Activated CD8-positive, alpha-beta memory T cell treated with anti-CD3 and anti-CD28 coated beads for 24 hours (primary cell): ENCODE data around the gene SEMA4B.

ENCODE experiments used
- DNase-seq: peaks from one replicate; pipeline ENCODE4 v3.0.0-alpha.2; 2020

Gene SEMA4B

GRCh38 chr15:90207252-90207651 is 6.1 kb downstream of the SEMA4B start:
- no peak for DNase-seq

GRCh38 chr15:90208356-90208755 is 7.2 kb downstream of the SEMA4B start:
- DNase-seq: no peak

GRCh38 chr15:90209591-90209990 is 8.5 kb downstream of the SEMA4B start:
- DNase-seq: no peak

- no peak for DNase-seq
Measured at GRCh38 chr15:90210593-90210992, 9.5 kb downstream of the SEMA4B start.

GRCh38 chr15:90211009-90211408 is 9.9 kb downstream of the SEMA4B start:
- DNase-seq: no peak

- DNase-seq: no peak
Measured at GRCh38 chr15:90211440-90212143, 10.5 kb downstream of the SEMA4B start.

GRCh38 chr15:90212221-90213098 is 11.3 kb downstream of the SEMA4B start:
- DNase-seq: no peak

- no peak for DNase-seq
Measured at GRCh38 chr15:90213122-90213817, 12.1 kb downstream of the SEMA4B start.

- DNase-seq: no peak
Measured at GRCh38 chr15:90213818-90214204, 12.7 kb downstream of the SEMA4B start.

- no peak for DNase-seq
Measured at GRCh38 chr15:90214553-90215196, 13.5 kb downstream of the SEMA4B start.

- DNase-seq: no peak
Measured at GRCh38 chr15:90217671-90218394, 16.7 kb downstream of the SEMA4B start.

GRCh38 chr15:90219421-90220141 is 18.5 kb downstream of the SEMA4B start:
- DNase-seq: peak; percentile 85

- no peak for DNase-seq
Measured at GRCh38 chr15:90221246-90221900, 20.2 kb downstream of the SEMA4B start.

- no peak for DNase-seq
Measured at GRCh38 chr15:90222547-90222946, 21.4 kb downstream of the SEMA4B start.

- DNase-seq: no peak
Measured at GRCh38 chr15:90223441-90224165, 22.5 kb downstream of the SEMA4B start.

GRCh38 chr15:90225047-90225446 is 23.9 kb downstream of the SEMA4B start:
- no peak for DNase-seq

GRCh38 chr15:90225504-90226234 is 24.5 kb downstream of the SEMA4B start:
- no peak for DNase-seq

GRCh38 chr15:90227336-90227735 is 26.2 kb downstream of the SEMA4B start:
- no peak for DNase-seq
